Bladder microvascular endothelial cell (primary cell): Measurements from ENCODE around the gene SLC6A14. TPM values are rescaled to one million over a fixed set of nuclear protein-coding genes. Genes with fewer than 3 reads are reported as not detected.

Experiments used
- total RNA-seq: library from RNA; depleted of rRNA; stranded (reverse); fragments of >200 nt; gene quantifications from 2 replicates; pipeline ENCODE4 v1.2.3, GENCODE V29; 2014

The SLC6A14 gene, protein sequence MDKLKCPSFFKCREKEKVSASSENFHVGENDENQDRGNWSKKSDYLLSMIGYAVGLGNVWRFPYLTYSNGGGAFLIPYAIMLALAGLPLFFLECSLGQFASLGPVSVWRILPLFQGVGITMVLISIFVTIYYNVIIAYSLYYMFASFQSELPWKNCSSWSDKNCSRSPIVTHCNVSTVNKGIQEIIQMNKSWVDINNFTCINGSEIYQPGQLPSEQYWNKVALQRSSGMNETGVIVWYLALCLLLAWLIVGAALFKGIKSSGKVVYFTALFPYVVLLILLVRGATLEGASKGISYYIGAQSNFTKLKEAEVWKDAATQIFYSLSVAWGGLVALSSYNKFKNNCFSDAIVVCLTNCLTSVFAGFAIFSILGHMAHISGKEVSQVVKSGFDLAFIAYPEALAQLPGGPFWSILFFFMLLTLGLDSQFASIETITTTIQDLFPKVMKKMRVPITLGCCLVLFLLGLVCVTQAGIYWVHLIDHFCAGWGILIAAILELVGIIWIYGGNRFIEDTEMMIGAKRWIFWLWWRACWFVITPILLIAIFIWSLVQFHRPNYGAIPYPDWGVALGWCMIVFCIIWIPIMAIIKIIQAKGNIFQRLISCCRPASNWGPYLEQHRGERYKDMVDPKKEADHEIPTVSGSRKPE
- total RNA-seq, result not detected in 2 replicates

DNA sequence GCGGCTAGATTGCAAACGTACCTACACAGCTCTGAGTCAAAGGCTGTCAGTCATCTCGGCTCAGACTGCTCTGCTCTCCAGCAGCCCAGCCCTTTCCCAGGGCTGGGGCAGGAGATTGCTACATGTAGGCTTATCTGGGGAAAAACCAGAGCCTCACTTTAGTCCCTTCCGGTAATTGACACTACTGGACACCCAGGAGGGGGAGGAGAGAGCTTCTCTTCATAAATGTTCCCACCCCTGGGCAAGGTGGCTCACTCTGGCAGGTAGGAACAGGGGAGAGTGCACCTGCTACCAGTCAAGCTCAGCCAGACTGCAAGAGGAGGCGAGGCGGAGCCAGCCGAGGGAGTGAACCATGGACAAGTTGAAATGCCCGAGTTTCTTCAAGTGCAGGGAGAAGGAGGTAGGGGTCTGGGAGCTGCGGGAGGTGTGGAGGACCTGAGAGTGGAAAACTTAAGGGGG lies at the start of gene SLC6A14:
Gene SLC6A14 (plus strand): TSS at position 249 of the 459 bp plus-strand sequence. CDS start 104 bp downstream, at position 353.

DNA sequence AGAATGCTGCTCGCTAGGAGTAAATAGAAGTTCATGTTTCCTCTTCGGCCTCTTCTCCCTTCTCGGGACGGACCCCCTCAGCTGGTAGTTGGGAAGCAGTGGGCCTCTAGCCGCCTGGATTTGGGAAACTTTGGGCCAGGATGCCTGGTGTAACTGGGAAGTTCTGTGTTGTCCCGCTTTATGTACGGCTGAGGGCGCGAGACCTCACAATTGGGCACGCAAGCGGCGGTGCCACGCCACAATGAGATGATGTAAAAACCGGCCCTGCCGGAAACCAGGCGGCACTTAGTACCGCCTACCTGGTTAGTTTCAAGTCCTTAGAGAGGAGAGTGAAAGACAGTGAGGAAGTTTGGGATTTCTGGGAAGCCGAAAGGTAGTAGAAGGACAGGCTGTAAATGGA lies 26.4 kb downstream of the SLC6A14 start, which contains the start of gene CT83:
Gene CT83 (minus strand): TSS at position 155 of the 400 bp plus-strand sequence. CDS start 120 bp downstream, at position 35.

Other genes with a start within 250 kb of the SLC6A14 start
- not detected in 2 replicates for gene CT83, start 26.4 kb downstream of the SLC6A14 start, total RNA-seq